Measurements from ENCODE around the gene PAPOLB.

Gene PAPOLB

GRCh38 chr7:4824120-4824775, 37.6 kb downstream of the PAPOLB start:
- H3K4me1 ChIP-seq (ENCODE audit: control insufficient read depth, insufficient read depth, low read length, poor library complexity, severe bottlenecking): no peaks in the 10 kb centered on the region
- no peaks in the 10 kb centered on the region for H3K36me3 ChIP-seq (ENCODE audit: control insufficient read depth, insufficient read depth, low read length)
- no peaks in the 10 kb centered on the region for H3K27me3 ChIP-seq (replicated peaks; ENCODE audit: control insufficient read depth, insufficient read depth, low read length, poor library complexity, severe bottlenecking)
- DNase-seq: no peak
- no peak overlapping the region for H3K4me3 ChIP-seq (ENCODE audit: insufficient read depth, low read depth, low read length, poor library complexity, severe bottlenecking)
- H3K27ac ChIP-seq (ENCODE audit: insufficient read depth, low read length, poor library complexity, severe bottlenecking): no peak overlapping the region
- no peaks in the 10 kb centered on the region for H3K9me3 ChIP-seq (ENCODE audit: control insufficient read depth, low read length)

DNA sequence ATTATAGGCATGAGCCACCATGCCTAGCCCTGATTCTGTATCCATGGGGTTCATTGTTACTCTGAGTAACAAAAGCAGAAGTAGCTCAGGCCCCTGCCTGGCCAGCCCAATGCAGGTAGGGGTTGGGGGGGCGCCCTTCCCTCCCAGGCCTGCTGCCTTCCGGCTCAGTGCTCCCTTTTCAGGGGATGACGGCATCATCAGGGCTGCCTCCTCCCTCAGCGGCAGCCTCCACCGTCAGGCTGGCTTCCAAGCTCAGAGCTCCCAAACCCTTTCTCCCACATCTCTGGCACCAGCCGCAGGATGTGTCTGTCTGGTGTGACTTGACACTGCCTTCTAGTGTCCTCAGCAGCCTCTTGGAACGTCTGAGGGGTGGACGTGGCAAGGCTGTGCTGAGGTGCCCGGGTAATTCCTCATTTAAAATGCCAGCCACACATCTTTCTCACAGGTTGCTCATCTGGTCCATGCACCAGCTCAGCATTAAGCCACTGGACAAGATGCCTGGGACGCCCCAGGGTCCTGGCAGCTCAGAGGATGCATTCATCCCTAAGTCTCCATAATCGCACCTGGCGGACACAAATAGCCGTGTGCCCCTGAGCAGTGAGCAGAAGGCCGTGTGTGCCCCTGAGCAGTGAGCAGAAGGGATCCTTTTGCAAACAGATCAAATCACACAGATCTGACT, 38.2 kb downstream of the PAPOLB start:
- Histone ChIP-seq H3K36me3 (ENCODE audit: control insufficient read depth, insufficient read depth, low read length) (no peaks in the 10 kb centered on the region), H3K27ac (ENCODE audit: insufficient read depth, low read length, poor library complexity, severe bottlenecking) (no peak overlapping the region)

DNA sequence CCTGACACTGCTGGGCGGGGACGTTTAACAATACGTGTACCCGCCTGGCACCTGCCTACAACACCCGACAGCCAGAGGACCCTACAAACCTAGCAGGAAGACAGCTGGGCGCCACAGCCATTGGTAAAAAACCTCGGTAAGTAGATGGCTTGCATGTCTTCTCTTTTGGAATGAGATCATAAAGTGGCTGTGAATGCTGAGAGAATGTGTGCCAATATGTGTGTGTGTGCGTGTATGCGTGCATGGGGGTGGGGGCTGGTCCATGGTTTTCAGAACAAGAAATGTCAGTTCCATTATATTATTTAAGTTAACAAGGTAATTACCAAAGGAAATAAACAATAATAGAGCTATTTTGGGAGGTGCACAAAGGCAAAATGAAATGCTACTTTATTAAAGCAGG, 39.2 kb downstream of the PAPOLB start:
- no peak for DNase-seq
- no peaks in the 10 kb centered on the region for H3K9me3 ChIP-seq (ENCODE audit: control insufficient read depth, low read length)
- no peaks in the 10 kb centered on the region for H3K36me3 ChIP-seq (ENCODE audit: control insufficient read depth, insufficient read depth, low read length)
- H3K4me1 ChIP-seq (ENCODE audit: control insufficient read depth, insufficient read depth, low read length, poor library complexity, severe bottlenecking): no peaks in the 10 kb centered on the region
- no peaks in the 10 kb centered on the region for H3K27me3 ChIP-seq (replicated peaks; ENCODE audit: control insufficient read depth, insufficient read depth, low read length, poor library complexity, severe bottlenecking)
- no peak overlapping the region for H3K4me3 ChIP-seq (ENCODE audit: insufficient read depth, low read depth, low read length, poor library complexity, severe bottlenecking)
- H3K27ac ChIP-seq (ENCODE audit: insufficient read depth, low read length, poor library complexity, severe bottlenecking): no peak overlapping the region

More for the DNA sequence above, 38.2 kb downstream of the PAPOLB start:
- DNase-seq: no peak
- Histone ChIP-seq H3K27me3 (replicated peaks; ENCODE audit: control insufficient read depth, insufficient read depth, low read length, poor library complexity, severe bottlenecking) (no peaks in the 10 kb centered on the region), H3K4me3 (ENCODE audit: insufficient read depth, low read depth, low read length, poor library complexity, severe bottlenecking) (no peak overlapping the region), H3K4me1 (ENCODE audit: control insufficient read depth, insufficient read depth, low read length, poor library complexity, severe bottlenecking) (no peaks in the 10 kb centered on the region), H3K9me3 (ENCODE audit: control insufficient read depth, low read length) (no peaks in the 10 kb centered on the region)

- Histone ChIP-seq H3K9me3 (ENCODE audit: control insufficient read depth, low read length) (no peaks in the 10 kb centered on the region), H3K4me3 (ENCODE audit: insufficient read depth, low read depth, low read length, poor library complexity, severe bottlenecking) (no peak overlapping the region), H3K27me3 (replicated peaks; ENCODE audit: control insufficient read depth, insufficient read depth, low read length, poor library complexity, severe bottlenecking) (no peaks in the 10 kb centered on the region), H3K27ac (ENCODE audit: insufficient read depth, low read length, poor library complexity, severe bottlenecking) (no peak overlapping the region), H3K36me3 (ENCODE audit: control insufficient read depth, insufficient read depth, low read length) (no peaks in the 10 kb centered on the region), H3K4me1 (ENCODE audit: control insufficient read depth, insufficient read depth, low read length, poor library complexity, severe bottlenecking) (no peaks in the 10 kb centered on the region)
- DNase-seq: no peak
Observed at GRCh38 chr7:4820967-4821471, 40.8 kb downstream of the PAPOLB start.

DNA sequence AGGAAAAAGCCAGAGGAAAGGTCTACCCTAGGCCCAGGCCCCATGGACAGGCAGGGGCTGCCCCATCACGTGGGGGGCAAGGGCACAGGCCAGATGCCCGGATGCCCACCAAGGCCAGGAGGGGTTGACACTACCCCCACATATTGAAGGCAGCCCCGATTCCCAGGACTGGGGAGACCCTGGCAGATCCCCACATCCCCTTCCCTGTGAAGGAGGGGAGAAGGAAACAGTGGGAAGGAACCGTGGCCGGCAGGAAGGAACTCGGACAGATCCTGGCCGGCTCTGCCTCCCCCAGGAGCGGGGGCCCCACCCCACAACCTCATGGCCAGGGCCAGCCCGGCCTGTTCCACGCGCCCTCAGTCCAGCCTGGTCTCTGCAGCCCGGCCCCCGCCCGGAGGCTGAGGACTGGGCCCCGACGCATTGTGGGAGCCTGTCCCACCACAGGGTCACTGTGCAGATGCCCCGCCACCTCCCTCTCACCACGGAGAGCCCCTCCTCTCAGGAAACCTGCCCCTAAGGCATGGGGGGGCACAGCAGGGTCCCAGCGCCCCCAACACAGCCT, 41.3 kb downstream of the PAPOLB start:
- no peak for DNase-seq
- no peaks in the 10 kb centered on the region for H3K36me3 ChIP-seq (ENCODE audit: control insufficient read depth, insufficient read depth, low read length)
- H3K27ac ChIP-seq (ENCODE audit: insufficient read depth, low read length, poor library complexity, severe bottlenecking): no peak overlapping the region
- no peak overlapping the region for H3K4me3 ChIP-seq (ENCODE audit: insufficient read depth, low read depth, low read length, poor library complexity, severe bottlenecking)
- H3K4me1 ChIP-seq (ENCODE audit: control insufficient read depth, insufficient read depth, low read length, poor library complexity, severe bottlenecking): no peaks in the 10 kb centered on the region
- no peaks in the 10 kb centered on the region for H3K27me3 ChIP-seq (replicated peaks; ENCODE audit: control insufficient read depth, insufficient read depth, low read length, poor library complexity, severe bottlenecking)
- H3K9me3 ChIP-seq (ENCODE audit: control insufficient read depth, low read length): no peaks in the 10 kb centered on the region

- no peaks in the 10 kb centered on the region for H3K27me3 ChIP-seq (replicated peaks; ENCODE audit: control insufficient read depth, insufficient read depth, low read length, poor library complexity, severe bottlenecking)
- no peaks in the 10 kb centered on the region for H3K36me3 ChIP-seq (ENCODE audit: control insufficient read depth, insufficient read depth, low read length)
- DNase-seq: no peak
- H3K27ac ChIP-seq (ENCODE audit: insufficient read depth, low read length, poor library complexity, severe bottlenecking): no peak overlapping the region
- H3K4me1 ChIP-seq (ENCODE audit: control insufficient read depth, insufficient read depth, low read length, poor library complexity, severe bottlenecking): no peaks in the 10 kb centered on the region
- H3K9me3 ChIP-seq (ENCODE audit: control insufficient read depth, low read length): no peaks in the 10 kb centered on the region
- H3K4me3 ChIP-seq (ENCODE audit: insufficient read depth, low read depth, low read length, poor library complexity, severe bottlenecking): no peak overlapping the region
Observed at GRCh38 chr7:4819560-4820404, 42.0 kb downstream of the PAPOLB start.

DNA sequence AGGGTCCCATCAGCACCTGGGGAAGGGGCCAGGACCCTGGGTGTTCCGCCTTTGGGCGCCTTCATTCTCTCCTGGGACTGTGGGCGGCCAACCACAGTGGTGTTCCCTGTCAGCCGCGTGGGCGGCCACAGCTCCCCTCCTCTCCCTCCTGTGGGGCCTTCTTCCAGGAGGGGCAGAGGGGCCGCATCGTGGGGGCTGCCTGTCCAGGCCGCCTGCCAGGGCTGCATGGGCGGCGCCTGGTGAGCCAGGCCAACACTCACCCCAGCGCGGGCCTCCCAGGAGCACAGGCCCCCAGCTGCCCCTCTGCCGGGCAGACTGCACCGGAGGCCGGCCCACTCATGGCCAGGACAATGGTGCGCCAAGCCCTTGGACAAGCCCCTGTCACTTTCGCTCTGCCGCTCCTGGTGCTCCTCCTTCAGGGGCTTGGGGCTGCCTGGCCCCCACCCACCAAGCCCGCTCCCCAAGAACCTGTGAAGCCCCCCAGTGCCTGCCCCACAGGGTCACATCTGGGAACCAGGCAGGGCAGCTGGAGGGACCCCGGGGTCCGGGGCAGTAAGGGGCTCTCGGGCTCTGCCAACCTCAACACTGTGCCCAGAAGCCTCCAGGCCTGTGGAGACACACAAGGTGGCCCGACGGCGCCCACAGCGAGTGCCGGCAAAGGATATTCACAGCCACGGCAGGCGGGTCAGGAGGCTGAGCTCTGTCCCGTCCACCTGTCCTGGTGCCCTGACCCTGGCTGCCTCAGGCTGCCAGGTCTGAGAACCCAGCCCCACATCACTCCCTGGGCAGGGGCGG, 43.6 kb downstream of the PAPOLB start:
- H3K27me3 ChIP-seq (replicated peaks; ENCODE audit: control insufficient read depth, insufficient read depth, low read length, poor library complexity, severe bottlenecking): no peaks in the 10 kb centered on the region
- H3K36me3 ChIP-seq (ENCODE audit: control insufficient read depth, insufficient read depth, low read length): no peaks in the 10 kb centered on the region
- H3K9me3 ChIP-seq (ENCODE audit: control insufficient read depth, low read length): no peaks in the 10 kb centered on the region
- DNase-seq: no peak
- H3K4me1 ChIP-seq (ENCODE audit: control insufficient read depth, insufficient read depth, low read length, poor library complexity, severe bottlenecking): no peaks in the 10 kb centered on the region
- no peak overlapping the region for H3K27ac ChIP-seq (ENCODE audit: insufficient read depth, low read length, poor library complexity, severe bottlenecking)
- H3K4me3 ChIP-seq (ENCODE audit: insufficient read depth, low read depth, low read length, poor library complexity, severe bottlenecking): no peak overlapping the region

- DNase-seq: no peak
- Histone ChIP-seq H3K9me3 (ENCODE audit: control insufficient read depth, low read length) (no peaks in the 10 kb centered on the region), H3K4me1 (ENCODE audit: control insufficient read depth, insufficient read depth, low read length, poor library complexity, severe bottlenecking) (no peaks in the 10 kb centered on the region), H3K27me3 (replicated peaks; ENCODE audit: control insufficient read depth, insufficient read depth, low read length, poor library complexity, severe bottlenecking) (no peaks in the 10 kb centered on the region), H3K4me3 (ENCODE audit: insufficient read depth, low read depth, low read length, poor library complexity, severe bottlenecking) (no peak overlapping the region), H3K36me3 (ENCODE audit: control insufficient read depth, insufficient read depth, low read length) (no peaks in the 10 kb centered on the region), H3K27ac (ENCODE audit: insufficient read depth, low read length, poor library complexity, severe bottlenecking) (no peak overlapping the region)
Observed at GRCh38 chr7:4817178-4817901, 44.5 kb downstream of the PAPOLB start.
